Measurements from ENCODE around the gene RDH5. TPM values are rescaled to one million over a fixed set of nuclear protein-coding genes. Genes with fewer than 3 reads are reported as not detected.
A peak's percentile ranks its signal among the peaks of the same experiment; 100 is the strongest.
"Not testable (repeated sequence)": the region's sequence is repeated elsewhere in the genome, so short reads cannot be mapped to it uniquely, and the experiment has no call there.

Gene RDH5
- total RNA-seq, 3 donors from 2014 or later (not counting 1 experiment from before 2014, with no cell fraction given): 9.6 to 19.0 (median 10.1) TPM

- H3K36me3 Mint-ChIP-seq: peaks cover 19% of the 10 kb centered on the region
Observed at GRCh38 chr12:55755246-55755645, 35.1 kb downstream of the RDH5 start.

GRCh38 chr12:55757701-55758100, 37.5 kb downstream of the RDH5 start:
- H3K9me3 ChIP-seq (ENCODE audit: control insufficient read depth, insufficient read depth, low read length): no peaks in the 10 kb centered on the region
- H3K36me3 ChIP-seq (ENCODE audit: control insufficient read depth, insufficient read depth, low read length): peaks cover 62% of the 10 kb centered on the region
- no peaks in the 10 kb centered on the region for H3K4me1 ChIP-seq (ENCODE audit: control insufficient read depth, insufficient read depth, low read length)
- WGBS (ENCODE audit: insufficient coverage): 88% methylated on average over 2 of the region's 2 CpGs
- DNase-seq (no peak), ATAC-seq (no peak)
- H3K27me3 Mint-ChIP-seq (ENCODE audit: low read depth in 2 of 2): no peaks in the 10 kb centered on the region
- H3K27ac ChIP-seq (ENCODE audit: low read length): no peak overlapping the region
- TF ChIP-seq CTCF (IDR thresholded peaks at IDR 0.05): no peak
- peaks cover 4 to 7% of the 10 kb centered on the region in 2 donors for H3K4me1 Mint-ChIP-seq
- H3K27ac Mint-ChIP-seq: peak overlapping the region in 1 of 2 donors; percentile 1
- no peak overlapping the region for H3K4me3 Mint-ChIP-seq
- no peaks in the 10 kb centered on the region for H3K9me3 Mint-ChIP-seq
- H3K4me3 ChIP-seq (ENCODE audit: low read length): no peak overlapping the region
- intact Hi-C loops (cut with micrococcal nuclease): no loop called here
- peaks cover 19% of the 10 kb centered on the region for H3K36me3 Mint-ChIP-seq
- no peaks in the 10 kb centered on the region for H3K27me3 ChIP-seq (ENCODE audit: control insufficient read depth, insufficient read depth, low read length)

More at GRCh38 chr12:55755246-55755645, 35.1 kb downstream of the RDH5 start:
- Mint-ChIP-seq H3K27me3 (ENCODE audit: low read depth in 2 of 2) (no peaks in the 10 kb centered on the region), H3K4me3 (no peak overlapping the region), H3K9me3 (no peaks in the 10 kb centered on the region), H3K27ac (peak overlapping the region; percentile 16 to 29), H3K4me1 (peaks cover 0 to 7% of the 10 kb centered on the region in 2 donors)
- no peak for ATAC-seq
- Histone ChIP-seq H3K9me3 (ENCODE audit: control insufficient read depth, insufficient read depth, low read length) (no peaks in the 10 kb centered on the region), H3K4me3 (ENCODE audit: low read length) (no peak overlapping the region), H3K27ac (ENCODE audit: low read length) (no peak overlapping the region), H3K27me3 (ENCODE audit: control insufficient read depth, insufficient read depth, low read length) (no peaks in the 10 kb centered on the region), H3K4me1 (ENCODE audit: control insufficient read depth, insufficient read depth, low read length) (no peaks in the 10 kb centered on the region), H3K36me3 (ENCODE audit: control insufficient read depth, insufficient read depth, low read length) (peaks cover 74% of the 10 kb centered on the region)
- intact Hi-C loops (cut with micrococcal nuclease): no loop called here
- WGBS (ENCODE audit: insufficient coverage): 100% methylated on average over 1 of the region's 2 CpGs
- no peak for TF ChIP-seq CTCF (IDR thresholded peaks at IDR 0.05)
- DNase-seq: no peak

GRCh38 chr12:55758575-55758974, 38.4 kb downstream of the RDH5 start:
- peaks cover 19% of the 10 kb centered on the region for H3K36me3 Mint-ChIP-seq
- H3K27me3 Mint-ChIP-seq (ENCODE audit: low read depth in 2 of 2); H3K4me1 ChIP-seq (ENCODE audit: control insufficient read depth, insufficient read depth, low read length); DNase-seq; H3K9me3 ChIP-seq (ENCODE audit: control insufficient read depth, insufficient read depth, low read length); H3K4me3 ChIP-seq (ENCODE audit: low read length); H3K4me3 Mint-ChIP-seq; H3K27me3 ChIP-seq (ENCODE audit: control insufficient read depth, insufficient read depth, low read length); ATAC-seq; H3K4me1 Mint-ChIP-seq; intact Hi-C loops (cut with micrococcal nuclease); H3K27ac Mint-ChIP-seq; H3K9me3 Mint-ChIP-seq; H3K27ac ChIP-seq (ENCODE audit: low read length): not testable (repeated sequence)
- H3K36me3 ChIP-seq (ENCODE audit: control insufficient read depth, insufficient read depth, low read length): peaks cover 61% of the 10 kb centered on the region
- 100% methylated on average over 4 of the region's 4 CpGs for WGBS (ENCODE audit: insufficient coverage)

- no peaks in the 10 kb centered on the region for H3K27me3 Mint-ChIP-seq (ENCODE audit: low read depth in 2 of 2)
- no peak for TF ChIP-seq CTCF (IDR thresholded peaks at IDR 0.05)
- WGBS (ENCODE audit: insufficient coverage): 98% methylated on average over 6 of the region's 6 CpGs
- Histone ChIP-seq H3K27me3 (ENCODE audit: control insufficient read depth, insufficient read depth, low read length) (no peaks in the 10 kb centered on the region), H3K4me3 (ENCODE audit: low read length) (no peak overlapping the region), H3K4me1 (ENCODE audit: control insufficient read depth, insufficient read depth, low read length) (no peaks in the 10 kb centered on the region), H3K9me3 (ENCODE audit: control insufficient read depth, insufficient read depth, low read length) (no peaks in the 10 kb centered on the region), H3K27ac (ENCODE audit: low read length) (no peak overlapping the region), H3K36me3 (ENCODE audit: control insufficient read depth, insufficient read depth, low read length) (peaks cover 44% of the 10 kb centered on the region)
- H3K9me3 Mint-ChIP-seq: no peaks in the 10 kb centered on the region
- no peak for DNase-seq
- intact Hi-C loops (cut with micrococcal nuclease): no loop called here
- H3K36me3 Mint-ChIP-seq: peaks cover 14% of the 10 kb centered on the region
- no peak for ATAC-seq
- H3K27ac Mint-ChIP-seq: peak overlapping the region in 1 of 2 donors; percentile 42
- H3K4me1 Mint-ChIP-seq: peaks cover 2 to 5% of the 10 kb centered on the region in 2 donors
- no peak overlapping the region for H3K4me3 Mint-ChIP-seq
Observed at GRCh38 chr12:55760663-55761062, 40.5 kb downstream of the RDH5 start.
